ENCODE measurements around the gene ERCC5.

ERCC5 gene

GRCh38 chr13:102845289-102845629, 573 bp upstream of the ERCC5 start:
- DNase-seq (ENCODE audit: low read depth), result no peak

- DNase-seq (ENCODE audit: low read depth), result no peak
Measured at GRCh38 chr13:102846261-102847015, 606 bp downstream of the ERCC5 start.

- no peak for DNase-seq (ENCODE audit: low read depth)
Measured at GRCh38 chr13:102847272-102848234, 1.7 kb downstream of the ERCC5 start.

- no peak for DNase-seq (ENCODE audit: low read depth)
Measured at GRCh38 chr13:102848956-102849355, 3.1 kb downstream of the ERCC5 start.

GRCh38 chr13:102852556-102852955, 6.7 kb downstream of the ERCC5 start:
- no peak for DNase-seq (ENCODE audit: low read depth)

- DNase-seq (ENCODE audit: low read depth), result no peak
Measured at GRCh38 chr13:102854675-102855074, 8.8 kb downstream of the ERCC5 start.

GRCh38 chr13:102856557-102856956, 10.7 kb downstream of the ERCC5 start:
- no peak for DNase-seq (ENCODE audit: low read depth)

GRCh38 chr13:102862624-102863210, 16.9 kb downstream of the ERCC5 start:
- DNase-seq (ENCODE audit: low read depth), result no peak

- DNase-seq (ENCODE audit: low read depth), result no peak
Measured at GRCh38 chr13:102863590-102863989, 17.8 kb downstream of the ERCC5 start.

- DNase-seq (ENCODE audit: low read depth), result no peak
Measured at GRCh38 chr13:102868366-102868936, 22.6 kb downstream of the ERCC5 start.

GRCh38 chr13:102869948-102870676, 24.3 kb downstream of the ERCC5 start:
- no peak for DNase-seq (ENCODE audit: low read depth)

GRCh38 chr13:102870677-102871415, 25.0 kb downstream of the ERCC5 start:
- DNase-seq (ENCODE audit: low read depth), result no peak

- DNase-seq (ENCODE audit: low read depth), result no peak
Measured at GRCh38 chr13:102872131-102872530, 26.3 kb downstream of the ERCC5 start.

GRCh38 chr13:102872531-102872930, 26.7 kb downstream of the ERCC5 start:
- DNase-seq (ENCODE audit: low read depth), result no peak

GRCh38 chr13:102873653-102874052, 27.8 kb downstream of the ERCC5 start:
- DNase-seq (ENCODE audit: low read depth), result no peak

GRCh38 chr13:102875256-102875655, 29.4 kb downstream of the ERCC5 start:
- no peak for DNase-seq (ENCODE audit: low read depth)

- DNase-seq (ENCODE audit: low read depth), result no peak
Measured at GRCh38 chr13:102877303-102877702, 31.5 kb downstream of the ERCC5 start.

- no peak for DNase-seq (ENCODE audit: low read depth)
Measured at GRCh38 chr13:102878481-102878880, 32.6 kb downstream of the ERCC5 start.

- no peak for DNase-seq (ENCODE audit: low read depth)
Measured at GRCh38 chr13:102879793-102880499, 34.1 kb downstream of the ERCC5 start.

Measured in HS-27A (cell line).